HUES48 (cell line): ENCODE measurements around the gene APMAP.
"Not testable (repeated sequence)": the region's sequence is repeated elsewhere in the genome, so short reads cannot be mapped to it uniquely, and the experiment has no call there.

Experiments used
- H3K27ac ChIP-seq: one replicate; pipeline ENCODE4 v1.7.0; 2013; ENCODE audit warnings: low read depth, low read length, inconsistent platforms
- H3K27me3 ChIP-seq: 2 replicates; pipeline ENCODE4 v1.6.1; 2013; ENCODE audit warnings: mild to moderate bottlenecking, low read length; ENCODE audit not compliant: control insufficient read depth, insufficient read depth
- H3K36me3 ChIP-seq: 2 replicates; pipeline ENCODE4 v1.6.1; 2013; ENCODE audit warnings: low read length; ENCODE audit not compliant: control insufficient read depth, insufficient read depth
- H3K4me1 ChIP-seq: 2 replicates; pipeline ENCODE4 v1.6.1; 2013; ENCODE audit warnings: mild to moderate bottlenecking, low read length; ENCODE audit not compliant: control insufficient read depth, insufficient read depth
- H3K4me3 ChIP-seq: 2 replicates; pipeline ENCODE4 v1.5.1; 2013; ENCODE audit warnings: mild to moderate bottlenecking, low read depth, low read length
- H3K9ac ChIP-seq: 2 replicates; pipeline ENCODE4 v1.6.1; 2013; ENCODE audit warnings: mild to moderate bottlenecking, low read depth, low read length, moderate library complexity
- H3K9me3 ChIP-seq: 2 replicates; pipeline ENCODE4 v1.6.1; 2013; ENCODE audit warnings: low read length; ENCODE audit not compliant: control insufficient read depth, insufficient read depth

APMAP gene

DNA sequence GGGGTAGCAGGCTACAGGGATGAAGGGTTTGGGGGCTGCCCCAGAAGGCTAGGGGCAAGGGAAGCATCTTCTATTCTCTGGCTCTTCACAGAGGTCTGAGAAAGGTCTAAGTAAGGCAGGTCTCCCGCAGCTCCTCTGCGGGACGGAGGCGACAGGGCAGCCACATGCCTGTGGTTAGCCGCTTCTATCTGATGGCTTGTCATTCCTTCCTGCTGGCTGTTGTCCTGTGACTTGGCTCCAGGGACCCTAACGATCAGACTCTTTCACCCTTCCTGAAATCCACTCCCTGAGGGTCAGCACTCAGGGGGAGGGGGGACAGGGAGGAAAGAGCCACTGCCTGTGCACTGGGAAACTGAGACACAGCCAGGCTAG is 42.8 kb downstream of the APMAP start:
- H3K27ac ChIP-seq, result no peak overlapping the region
- H3K4me3 ChIP-seq, result no peak overlapping the region
- peaks cover 5% of the 10 kb centered on the region for H3K4me1 ChIP-seq
- no peaks in the 10 kb centered on the region for H3K9me3 ChIP-seq
- no peaks in the 10 kb centered on the region for H3K36me3 ChIP-seq
- H3K9ac ChIP-seq, result no peak overlapping the region
- H3K27me3 ChIP-seq, result no peaks in the 10 kb centered on the region

DNA sequence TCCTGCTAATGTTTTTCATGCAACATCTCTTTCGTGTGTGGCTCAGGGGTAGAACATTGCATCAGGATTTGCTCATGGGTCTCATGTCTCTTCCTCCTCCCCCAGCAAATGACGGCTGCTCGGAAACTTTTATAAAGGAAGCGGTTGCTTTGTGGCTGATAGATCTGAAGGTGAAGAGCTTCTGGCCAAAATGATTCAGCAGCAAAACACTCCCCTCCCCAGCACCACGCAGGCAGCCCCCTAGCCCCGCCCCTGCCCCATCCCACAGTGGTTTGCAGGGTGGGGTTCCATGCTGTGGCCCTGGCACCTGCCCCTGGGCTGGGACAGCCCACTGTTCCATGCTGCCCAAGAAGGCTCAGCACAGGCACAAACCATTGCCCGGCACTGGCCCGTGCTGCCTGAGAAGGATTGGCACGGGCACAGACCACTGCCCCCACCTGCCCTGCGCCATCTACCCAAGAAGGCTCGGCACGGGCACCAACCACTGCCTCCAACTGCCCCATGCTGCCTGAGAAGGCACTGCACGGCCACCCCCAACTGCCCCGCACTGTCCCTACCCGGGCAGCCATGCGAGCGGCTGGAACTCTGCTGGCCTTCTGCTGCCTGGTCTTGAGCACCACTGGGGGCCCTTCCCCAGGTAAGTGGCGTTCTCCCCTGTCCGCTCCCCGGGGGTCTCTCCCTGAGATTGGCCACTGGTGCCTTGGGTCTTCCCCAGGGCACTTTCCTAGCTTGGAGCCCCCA is 43.4 kb downstream of the APMAP start, which contains the start of gene CST7:
Gene CST7 (plus strand): TSS at position 331 of the 741 bp plus-strand sequence. CDS start 237 bp downstream, at position 568.
- Histone ChIP-seq H3K9ac (no peak within 1 kb of the TSS), H3K4me1 (peaks cover 1% of the 10 kb centered on the region), H3K27me3 (no peaks in the 10 kb centered on the region), H3K27ac (no peak within 1 kb of the TSS), H3K4me3 (no peak within 1 kb of the TSS), H3K9me3 (no peaks in the 10 kb centered on the region), H3K36me3 (no peaks in the 10 kb centered on the region)

DNA sequence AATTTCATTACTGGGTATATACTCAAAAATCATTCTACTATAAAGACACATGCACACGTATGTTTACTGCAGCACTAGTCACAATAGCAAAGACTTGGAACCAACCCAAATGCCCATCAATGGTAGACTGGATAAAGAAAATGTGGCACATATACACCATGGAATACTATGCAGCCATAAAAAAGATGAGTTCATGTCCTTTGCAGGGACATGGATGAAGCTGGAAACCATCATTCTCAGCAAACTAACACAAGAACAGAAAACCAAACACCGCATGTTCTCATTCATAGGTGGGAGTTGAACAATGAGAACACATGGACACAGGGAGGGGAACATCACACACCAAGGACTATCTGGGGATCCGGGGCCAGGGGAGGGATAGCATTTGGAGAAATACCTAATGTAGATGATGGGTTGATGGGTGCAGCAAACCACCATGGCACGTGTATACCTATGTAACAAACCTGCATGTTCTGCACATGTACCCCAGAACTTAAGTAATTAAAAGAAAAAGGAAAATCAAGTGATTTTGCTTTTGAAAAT is 44.1 kb downstream of the APMAP start:
- H3K4me3 ChIP-seq, H3K27me3 ChIP-seq, H3K27ac ChIP-seq, H3K9ac ChIP-seq, H3K36me3 ChIP-seq, H3K9me3 ChIP-seq, H3K4me1 ChIP-seq: not testable (repeated sequence)

DNA sequence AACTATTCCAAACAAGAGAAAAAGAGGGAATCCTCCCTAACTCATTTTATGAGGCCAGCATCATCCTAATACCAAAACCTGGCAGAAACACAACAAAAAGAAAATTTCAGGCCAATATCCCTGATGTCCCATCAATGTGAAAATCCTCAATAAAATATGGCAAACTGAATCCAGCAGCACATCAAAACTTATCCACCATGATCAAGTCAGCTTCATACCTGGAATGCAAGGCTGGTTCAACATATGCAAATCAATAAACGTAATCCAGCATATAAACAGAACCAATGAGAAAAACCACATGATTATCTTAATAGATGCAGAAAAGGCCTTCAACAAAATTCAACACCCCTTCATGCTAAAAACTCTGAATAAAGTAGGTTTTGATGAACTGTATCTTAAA is 46.2 kb downstream of the APMAP start:
- not testable (repeated sequence) for H3K9me3 ChIP-seq, H3K27ac ChIP-seq, H3K9ac ChIP-seq, H3K4me1 ChIP-seq, H3K4me3 ChIP-seq, H3K27me3 ChIP-seq, H3K36me3 ChIP-seq

DNA sequence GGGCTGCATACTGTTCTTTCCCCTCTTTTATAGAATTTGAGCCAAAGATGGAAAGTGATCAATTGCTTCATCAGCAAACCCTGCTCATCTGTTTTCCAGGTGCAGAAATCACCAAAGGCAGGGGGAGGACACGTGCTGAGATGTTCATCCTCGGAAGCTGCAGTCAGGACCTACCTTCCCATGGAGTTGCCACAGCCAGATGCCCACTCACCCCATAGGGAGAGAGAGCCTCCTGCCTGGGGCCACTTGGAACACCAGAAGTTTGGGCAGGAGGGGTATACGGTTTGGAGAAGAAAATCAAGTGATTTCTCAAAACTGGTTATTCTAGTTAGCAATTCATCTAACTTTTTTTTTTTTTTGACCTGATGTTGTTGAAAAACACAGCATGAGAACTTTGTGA is 48.8 kb downstream of the APMAP start:
- no peaks in the 10 kb centered on the region for H3K27me3 ChIP-seq
- no peaks in the 10 kb centered on the region for H3K4me1 ChIP-seq
- no peaks in the 10 kb centered on the region for H3K36me3 ChIP-seq
- peaks cover 5% of the 10 kb centered on the region; the same call in 1 of the 2 replicates for H3K9me3 ChIP-seq
- no peak overlapping the region for H3K4me3 ChIP-seq
- no peak overlapping the region for H3K9ac ChIP-seq
- H3K27ac ChIP-seq, result no peak overlapping the region

DNA sequence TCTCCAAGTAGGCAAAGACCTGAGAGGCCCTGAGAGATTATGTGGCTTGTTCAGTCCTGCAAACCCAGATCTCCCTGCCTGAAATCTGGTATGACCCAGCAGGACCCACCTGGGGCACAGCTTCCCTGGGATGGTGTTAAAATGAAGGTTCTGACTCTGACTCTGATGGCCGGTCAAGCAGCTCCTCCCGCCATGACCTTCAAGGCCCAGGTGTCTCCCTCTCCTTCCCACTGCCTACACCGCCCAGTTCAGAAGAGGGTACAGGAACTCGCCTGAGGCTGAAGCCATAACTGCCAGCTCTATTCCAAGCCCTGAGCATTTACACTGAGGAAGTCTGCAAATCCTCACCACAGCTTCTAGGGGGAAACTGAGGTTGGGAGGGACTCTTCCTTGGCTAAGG is 49.4 kb downstream of the APMAP start:
- Histone ChIP-seq H3K36me3 (no peaks in the 10 kb centered on the region), H3K4me3 (no peak overlapping the region), H3K9ac (no peak overlapping the region), H3K4me1 (no peaks in the 10 kb centered on the region), H3K9me3 (peaks cover 5% of the 10 kb centered on the region; the same call in 1 of the 2 replicates), H3K27me3 (no peaks in the 10 kb centered on the region), H3K27ac (no peak overlapping the region)

DNA sequence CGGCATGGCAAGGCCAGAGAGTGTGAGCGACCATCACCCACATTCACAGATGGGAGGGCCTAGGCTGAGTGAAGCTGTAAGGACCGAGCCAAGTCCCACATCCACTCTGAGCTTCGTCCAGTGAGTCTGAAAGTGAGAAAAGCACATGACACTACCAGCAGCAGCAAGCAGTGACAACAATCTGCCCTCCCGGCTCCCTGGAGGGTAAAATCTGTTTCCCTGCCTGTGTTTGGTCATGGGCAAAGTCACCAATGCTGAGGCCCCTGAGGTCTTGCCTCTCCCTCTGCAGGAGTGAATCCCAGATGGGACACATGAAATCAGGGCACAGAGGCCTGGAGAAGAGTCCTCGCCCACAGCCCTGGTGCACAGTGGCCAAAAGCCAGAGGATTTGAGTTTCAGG is 49.9 kb downstream of the APMAP start:
- no peaks in the 10 kb centered on the region for H3K4me1 ChIP-seq
- H3K4me3 ChIP-seq, result no peak overlapping the region
- no peaks in the 10 kb centered on the region for H3K36me3 ChIP-seq
- peaks cover 5% of the 10 kb centered on the region; the same call in 1 of the 2 replicates for H3K9me3 ChIP-seq
- no peaks in the 10 kb centered on the region for H3K27me3 ChIP-seq
- H3K9ac ChIP-seq, result no peak overlapping the region
- no peak overlapping the region for H3K27ac ChIP-seq

DNA sequence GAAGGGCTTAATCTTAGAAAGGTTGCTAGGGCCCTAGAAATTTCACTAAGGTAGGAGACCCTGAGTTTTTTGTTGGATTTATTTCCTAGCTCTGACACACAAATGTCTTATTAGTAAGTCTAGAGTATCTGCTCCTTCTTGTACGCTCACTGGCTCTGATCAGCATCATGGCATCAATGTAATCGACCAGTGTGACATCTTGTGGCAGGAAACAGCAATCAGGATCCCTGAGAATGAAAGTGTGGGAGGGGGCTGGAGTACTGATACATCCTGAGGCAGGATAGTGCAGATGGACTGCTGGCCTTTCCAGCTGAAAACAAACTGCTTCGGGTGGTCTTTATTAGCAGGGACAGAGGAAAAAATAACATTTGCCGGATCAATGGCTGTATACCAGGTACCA is 53.5 kb downstream of the APMAP start:
- Histone ChIP-seq H3K4me3 (no peak overlapping the region), H3K4me1 (no peaks in the 10 kb centered on the region), H3K27me3 (no peaks in the 10 kb centered on the region), H3K9me3 (peaks cover 5% of the 10 kb centered on the region; the same call in 1 of the 2 replicates), H3K36me3 (no peaks in the 10 kb centered on the region), H3K27ac (no peak overlapping the region), H3K9ac (no peak overlapping the region)

DNA sequence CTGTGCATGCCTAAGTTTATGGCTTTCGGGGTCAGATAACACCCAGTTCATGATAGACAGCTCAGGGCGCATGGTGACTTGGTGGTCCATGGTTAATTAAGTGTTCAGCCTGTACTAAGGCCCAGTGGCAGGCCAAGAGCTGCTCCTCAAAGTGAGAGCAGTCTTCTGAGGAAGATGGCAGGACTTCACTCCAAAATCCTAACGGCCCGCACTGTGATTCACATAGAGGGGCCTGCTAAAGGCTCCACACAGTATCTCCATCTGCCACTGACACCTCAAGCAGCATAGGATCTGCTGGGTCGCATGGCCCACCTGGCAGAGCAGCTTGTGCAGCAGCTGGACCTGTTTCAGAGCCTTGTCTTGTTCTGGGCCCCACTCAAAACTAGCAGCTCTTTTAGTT is 54.1 kb downstream of the APMAP start:
- Histone ChIP-seq H3K4me3 (no peak overlapping the region), H3K27me3 (no peaks in the 10 kb centered on the region), H3K9me3 (peaks cover 5% of the 10 kb centered on the region; the same call in 1 of the 2 replicates), H3K9ac (no peak overlapping the region), H3K36me3 (no peaks in the 10 kb centered on the region), H3K4me1 (no peaks in the 10 kb centered on the region), H3K27ac (no peak overlapping the region)

DNA sequence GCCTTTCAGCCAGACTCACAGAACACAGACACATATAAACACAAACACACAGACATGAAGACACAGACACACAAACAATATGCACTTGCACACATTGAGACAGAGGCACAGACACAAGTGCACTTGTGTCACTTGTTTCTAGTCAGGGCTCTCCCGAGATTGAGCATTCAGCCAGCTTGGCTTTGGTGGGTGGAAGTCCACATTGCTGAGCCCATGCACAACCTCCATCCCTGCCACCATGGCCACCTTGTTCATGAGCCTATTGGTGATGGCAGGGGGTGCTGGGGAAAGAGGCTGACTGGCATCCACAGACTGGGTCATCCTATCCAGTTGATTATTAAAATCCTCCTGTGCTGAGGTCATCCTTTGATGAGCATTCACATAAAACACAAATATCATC is 55.0 kb downstream of the APMAP start:
- peaks cover 5% of the 10 kb centered on the region; the same call in 1 of the 2 replicates for H3K9me3 ChIP-seq
- no peak overlapping the region for H3K9ac ChIP-seq
- H3K27ac ChIP-seq, result no peak overlapping the region
- H3K4me1 ChIP-seq, result no peaks in the 10 kb centered on the region
- no peak overlapping the region for H3K4me3 ChIP-seq
- H3K27me3 ChIP-seq, result no peaks in the 10 kb centered on the region
- H3K36me3 ChIP-seq, result no peaks in the 10 kb centered on the region

DNA sequence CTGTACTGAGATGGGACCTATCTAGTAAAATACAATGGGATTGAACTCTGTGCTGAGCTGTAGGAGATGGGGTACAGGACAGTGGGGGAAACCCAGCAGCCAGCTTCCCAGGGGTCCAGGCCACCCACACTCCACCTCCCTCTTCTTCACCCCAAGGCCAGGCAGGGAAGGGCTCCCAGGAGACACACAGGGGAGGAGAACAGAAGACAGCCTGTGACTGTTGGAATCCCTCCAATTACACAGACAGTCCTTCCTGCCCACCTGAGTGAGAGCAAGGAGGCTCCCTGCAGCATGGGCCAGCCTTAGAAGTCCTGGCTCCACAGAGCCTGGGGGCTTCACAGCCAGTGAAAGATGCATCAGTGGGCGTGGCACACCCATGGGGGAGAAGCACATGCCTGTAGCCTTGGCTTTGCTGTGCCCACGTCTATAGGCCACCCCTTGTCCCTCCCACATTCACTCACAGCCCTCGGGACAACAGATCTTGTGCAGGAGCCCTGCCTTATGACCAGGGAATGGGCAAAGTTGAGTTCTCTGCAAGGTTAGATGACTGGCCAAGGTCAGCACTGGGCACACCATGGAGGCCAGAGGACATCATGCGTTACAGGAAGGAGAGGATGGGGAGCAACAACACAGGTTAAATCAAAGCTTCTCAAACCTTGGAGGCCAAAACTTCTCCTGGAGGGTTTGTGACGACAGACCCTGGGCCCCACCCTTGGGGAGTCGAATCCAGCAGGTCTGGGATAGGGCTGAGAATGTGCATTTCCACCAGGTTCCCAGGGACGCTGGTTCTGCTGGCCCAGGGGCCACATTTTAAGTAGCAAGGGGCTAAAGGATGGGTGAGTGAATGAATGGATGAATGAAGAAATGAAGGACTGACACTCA is 55.8 kb downstream of the APMAP start:
- Histone ChIP-seq H3K27ac (no peak overlapping the region), H3K27me3 (no peaks in the 10 kb centered on the region), H3K36me3 (no peaks in the 10 kb centered on the region), H3K9me3 (peaks cover 5% of the 10 kb centered on the region; the same call in 1 of the 2 replicates), H3K9ac (no peak overlapping the region), H3K4me1 (no peaks in the 10 kb centered on the region), H3K4me3 (no peak overlapping the region)
